HG03025 (cell line): Measurements from ENCODE around the gene ANAPC10.
"Not testable (repeated sequence)": the region's sequence is repeated elsewhere in the genome, so short reads cannot be mapped to it uniquely, and the experiment has no call there.

Source experiments
- ATAC-seq: cut with Tn5 transposase; IDR thresholded peaks from one replicate; pipeline ENCODE4 v1.9.1; 2021; ENCODE audit warnings: mild to moderate bottlenecking, moderate library complexity; ENCODE audit not compliant: unreplicated experiment, low FRiP score

The ANAPC10 gene

GRCh38 chr4:145012841-145013240, 85.2 kb downstream of the ANAPC10 start:
- ATAC-seq = no peak

GRCh38 chr4:145011636-145012035, 86.4 kb downstream of the ANAPC10 start:
- ATAC-seq = no peak

DNA sequence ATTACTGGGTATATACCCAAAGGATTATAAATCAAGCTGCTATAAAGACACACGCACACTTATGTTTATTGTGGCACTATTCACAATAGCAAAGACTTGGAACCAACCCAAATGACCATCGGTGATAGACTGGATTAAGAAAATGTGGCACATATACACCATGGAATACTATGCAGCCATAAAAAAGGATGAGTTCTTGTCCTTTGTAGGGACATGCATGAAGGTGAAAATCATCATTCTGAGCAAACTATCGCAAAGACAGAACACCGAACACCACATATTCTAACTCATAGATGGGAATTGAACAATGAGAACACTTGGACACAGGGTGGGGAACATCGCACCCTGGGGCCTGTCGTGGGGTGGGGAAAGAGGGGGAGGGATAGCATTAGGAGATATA, 87.7 kb downstream of the ANAPC10 start:
- not testable (repeated sequence) for ATAC-seq

DNA sequence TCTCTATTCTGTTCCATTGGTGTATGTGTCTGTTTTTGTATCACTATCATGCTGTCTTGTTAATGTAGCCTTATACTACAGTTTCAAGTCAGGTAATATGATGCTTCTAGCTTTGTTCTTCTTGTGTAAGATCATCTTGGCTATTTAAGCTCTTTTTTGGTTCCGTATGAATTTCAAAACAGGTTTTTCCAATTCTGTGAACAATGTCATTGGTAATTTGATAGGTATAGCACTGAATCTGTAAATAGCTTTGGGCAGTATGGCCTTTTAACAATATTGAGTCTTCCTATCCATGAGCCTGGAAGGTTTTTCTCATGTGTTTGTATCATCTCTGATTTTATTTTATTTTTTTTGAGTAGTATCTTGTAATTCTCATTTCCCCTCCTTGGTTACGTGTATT, 94.3 kb downstream of the ANAPC10 start:
- no peak for ATAC-seq

- no peak for ATAC-seq
These were observed 96.4 kb downstream of the ANAPC10 start for GRCh38 chr4:145001635-145002034.

DNA sequence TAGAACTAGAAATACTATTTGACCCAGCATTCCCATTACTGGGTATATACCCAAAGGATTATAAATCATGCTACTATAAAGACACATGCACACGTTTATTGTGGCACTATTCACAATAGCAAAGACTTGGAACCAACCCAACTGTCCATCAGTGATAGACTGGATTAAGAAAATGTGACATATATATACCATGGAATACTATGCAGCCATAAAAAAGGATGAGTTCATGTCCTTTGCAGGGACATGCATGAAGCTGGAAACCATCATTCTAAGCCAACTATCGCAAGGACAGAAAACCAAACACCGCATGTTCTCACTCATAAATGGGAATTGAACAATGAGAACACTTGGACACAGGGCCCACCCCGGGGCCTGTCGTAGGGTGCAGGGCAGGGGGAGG, 97.3 kb downstream of the ANAPC10 start:
- not testable (repeated sequence) for ATAC-seq

DNA sequence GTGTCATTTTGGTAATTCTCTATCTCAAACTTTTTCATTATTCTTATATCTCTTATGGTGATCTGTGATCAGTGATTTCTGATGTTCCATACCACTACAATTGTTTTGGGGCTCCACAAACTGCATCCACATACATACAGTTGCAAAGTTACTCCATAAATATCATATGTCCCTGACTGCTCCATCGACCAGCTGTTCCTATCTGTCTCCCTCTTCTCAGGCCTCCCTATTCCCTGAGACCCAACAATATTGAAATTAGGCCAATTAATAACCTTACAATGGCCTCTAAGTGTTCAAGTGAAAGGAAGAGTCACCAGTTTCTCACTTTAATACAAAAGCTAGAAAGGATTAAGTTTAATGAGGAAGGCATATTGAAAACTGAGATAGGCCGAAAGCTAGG, 108.7 kb downstream of the ANAPC10 start:
- no peak for ATAC-seq

- ATAC-seq = no peak
These were observed 112.5 kb downstream of the ANAPC10 start for GRCh38 chr4:144985531-144985930.

DNA sequence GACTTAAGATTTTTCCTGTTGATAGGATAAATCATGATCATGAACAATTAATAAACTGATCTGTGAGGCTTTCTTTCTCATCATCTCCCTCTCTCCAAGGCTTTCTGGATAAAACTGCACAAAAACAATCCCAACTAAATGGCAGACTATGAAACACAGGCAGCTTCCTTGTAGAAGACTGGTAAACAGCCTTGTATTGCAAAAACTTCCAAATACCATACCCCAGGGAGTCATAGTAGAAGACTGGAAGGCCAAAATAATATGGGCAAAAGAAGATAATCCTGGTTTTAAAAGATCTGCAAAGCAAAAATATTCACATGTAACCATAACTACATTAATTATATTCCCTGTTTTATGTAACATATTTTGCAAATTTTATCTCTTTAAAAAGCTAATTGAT, 113.0 kb downstream of the ANAPC10 start:
- ATAC-seq = no peak

- ATAC-seq = no peak
These were observed 113.8 kb downstream of the ANAPC10 start for GRCh38 chr4:144984241-144984640.

DNA sequence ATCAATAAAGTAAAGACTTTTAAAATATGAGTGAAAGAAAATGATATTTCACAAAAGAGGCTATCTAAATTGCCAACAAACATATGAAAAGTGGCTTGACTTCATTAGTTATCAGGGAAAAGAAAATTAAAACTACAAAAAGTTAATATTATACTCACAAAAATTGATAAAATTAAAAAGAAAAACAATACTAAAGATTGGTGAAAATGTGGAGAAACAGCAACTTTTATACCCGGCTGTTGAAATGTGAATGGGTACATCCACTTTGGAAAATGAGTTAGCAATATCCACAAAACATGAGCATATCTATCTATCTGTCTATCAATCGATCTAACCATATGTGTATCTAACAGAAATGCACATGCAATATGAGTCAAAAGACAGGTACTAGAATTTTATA, 122.3 kb downstream of the ANAPC10 start:
- no peak for ATAC-seq

- peak; percentile 63 for ATAC-seq
These were observed 127.4 kb downstream of the ANAPC10 start for GRCh38 chr4:144970597-144970996.

DNA sequence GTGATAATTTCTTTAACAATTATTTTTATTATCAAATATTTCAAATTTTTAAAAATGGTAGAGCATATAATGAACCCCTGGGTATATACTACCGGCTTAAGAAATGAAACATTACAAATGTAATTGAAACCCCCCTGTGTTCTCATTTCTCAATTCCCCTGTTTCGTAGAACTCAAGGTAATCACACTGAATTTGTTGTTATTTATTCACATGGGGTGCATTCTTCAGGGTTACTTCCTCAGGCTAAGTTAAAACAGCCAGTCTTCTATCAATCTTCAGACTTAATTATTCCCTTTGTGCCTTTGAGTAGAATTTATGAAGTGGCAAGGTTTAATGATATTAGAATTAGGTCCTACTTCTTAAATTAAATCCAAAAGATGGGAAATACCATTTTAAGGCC, 128.2 kb downstream of the ANAPC10 start:
- ATAC-seq = peak; percentile 51

- no peak for ATAC-seq
These were observed 129.4 kb downstream of the ANAPC10 start for GRCh38 chr4:144968606-144969005.

DNA sequence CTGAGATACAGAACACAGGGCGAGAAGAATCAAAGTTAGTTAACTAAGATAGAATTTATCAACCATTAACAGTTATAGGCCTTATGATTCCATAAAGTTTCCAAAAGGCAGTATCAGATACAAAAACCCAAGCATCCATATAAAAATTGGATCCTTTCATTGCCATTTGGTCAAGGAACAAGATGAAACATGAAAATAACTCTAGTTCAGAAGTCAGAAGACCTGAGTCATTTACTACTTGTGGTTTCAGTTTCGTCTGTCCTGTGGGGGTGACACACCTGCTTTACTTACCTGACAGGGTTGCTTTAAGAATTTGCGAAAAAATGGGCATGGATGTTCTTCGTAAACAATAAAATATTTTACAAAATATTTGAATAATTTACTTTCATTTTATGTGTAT, 130.8 kb downstream of the ANAPC10 start:
- ATAC-seq = peak; percentile 70

- ATAC-seq = no peak
These were observed 135.7 kb downstream of the ANAPC10 start for GRCh38 chr4:144962300-144962699.

GRCh38 chr4:144955104-144955503, 142.9 kb downstream of the ANAPC10 start:
- ATAC-seq = no peak

DNA sequence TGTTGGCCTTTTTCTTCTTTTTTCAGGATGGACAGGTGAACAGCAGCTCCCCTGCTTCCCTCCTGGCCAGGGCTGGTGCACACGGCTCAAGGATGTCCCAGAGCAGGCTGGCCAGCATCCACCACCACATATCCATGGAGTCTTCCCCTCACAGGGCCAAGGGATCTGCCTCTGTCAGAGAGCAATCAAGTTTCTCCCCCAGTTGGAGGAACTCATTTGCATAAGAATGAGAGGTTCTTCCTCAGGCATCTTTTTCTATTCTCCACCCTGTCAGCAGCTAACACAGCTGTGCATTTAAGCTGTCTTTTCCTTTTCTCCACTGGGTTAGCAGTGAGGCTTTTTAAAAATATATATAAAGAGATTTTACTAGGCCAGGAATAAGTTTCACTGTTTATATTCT, 143.8 kb downstream of the ANAPC10 start:
- no peak for ATAC-seq

- ATAC-seq = no peak
These were observed 149.6 kb downstream of the ANAPC10 start for GRCh38 chr4:144948421-144948820.

- no peak for ATAC-seq
These were observed 150.0 kb downstream of the ANAPC10 start for GRCh38 chr4:144948009-144948408.
